ENCODE results near the gene GPR107.

Gene GPR107

DNA sequence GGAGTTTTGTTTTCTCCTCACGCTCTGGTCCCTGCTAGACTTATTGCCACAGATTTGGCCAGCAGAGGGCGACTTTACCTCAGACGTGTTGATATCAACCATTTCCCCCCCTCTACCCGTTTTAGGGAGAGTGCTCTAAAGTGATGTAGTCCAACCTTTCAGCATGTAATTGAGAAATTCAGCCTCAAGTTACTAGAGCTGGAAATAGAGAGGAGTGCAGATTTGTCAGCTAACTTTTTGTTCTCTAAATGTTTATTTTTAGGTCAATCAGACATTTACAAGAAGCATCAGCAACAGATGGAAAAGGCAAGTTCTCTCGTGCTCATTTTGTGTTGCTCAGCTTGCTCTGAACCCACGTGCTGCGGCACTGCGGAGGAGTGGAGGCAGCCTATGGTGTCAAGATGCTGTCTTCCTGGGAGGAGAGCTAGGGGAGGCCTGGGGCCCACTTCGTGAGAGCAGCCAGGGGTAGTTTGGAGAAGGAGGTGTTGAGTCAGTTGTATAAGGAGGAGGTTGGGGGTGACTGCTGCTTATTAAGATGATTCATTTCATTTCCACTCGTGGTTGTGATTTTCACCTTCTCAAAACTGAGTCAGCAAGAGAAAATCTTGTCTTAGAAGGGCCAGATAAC lies 53.6 kb downstream of the GPR107 start:
- in situ Hi-C loops (cut with HindIII; ENCODE audit: low sequenced_read_pairs), result no loop called here

GRCh38 chr9:130107955-130108354 lies 54.2 kb downstream of the GPR107 start:
- in situ Hi-C loops (cut with HindIII; ENCODE audit: low sequenced_read_pairs), result no loop called here

- in situ Hi-C loops (cut with HindIII; ENCODE audit: low sequenced_read_pairs), result no loop called here
These were observed 56.5 kb downstream of the GPR107 start for GRCh38 chr9:130110166-130110565.

DNA sequence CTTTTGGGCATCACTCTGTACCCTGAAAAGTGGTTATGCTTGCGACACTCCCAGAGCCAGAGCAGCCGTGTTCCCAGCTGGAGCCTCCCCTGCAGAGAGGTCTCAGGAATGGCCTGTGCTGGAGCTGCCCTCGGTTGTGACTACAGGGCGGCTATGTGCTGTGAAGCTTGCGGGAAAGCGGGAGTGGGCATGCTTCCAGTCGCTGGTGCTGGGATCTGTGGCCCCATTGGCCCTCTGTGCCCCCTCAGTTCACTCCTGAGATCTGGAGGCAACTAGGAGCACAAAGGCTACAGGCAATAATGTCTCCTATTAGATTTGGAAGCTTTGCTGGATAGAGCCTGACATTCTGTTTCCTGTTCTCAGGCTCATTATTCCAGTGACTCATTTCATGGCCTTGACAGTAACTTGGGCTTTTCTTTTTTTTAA lies 56.9 kb downstream of the GPR107 start:
- in situ Hi-C loops (cut with HindIII; ENCODE audit: low sequenced_read_pairs), result no loop called here

- in situ Hi-C loops (cut with HindIII; ENCODE audit: low sequenced_read_pairs), result no loop called here
These were observed 58.3 kb downstream of the GPR107 start for GRCh38 chr9:130111786-130112537.

GRCh38 chr9:130112538-130113151 lies 58.9 kb downstream of the GPR107 start:
- in situ Hi-C loops (cut with HindIII; ENCODE audit: low sequenced_read_pairs), result no loop called here

DNA sequence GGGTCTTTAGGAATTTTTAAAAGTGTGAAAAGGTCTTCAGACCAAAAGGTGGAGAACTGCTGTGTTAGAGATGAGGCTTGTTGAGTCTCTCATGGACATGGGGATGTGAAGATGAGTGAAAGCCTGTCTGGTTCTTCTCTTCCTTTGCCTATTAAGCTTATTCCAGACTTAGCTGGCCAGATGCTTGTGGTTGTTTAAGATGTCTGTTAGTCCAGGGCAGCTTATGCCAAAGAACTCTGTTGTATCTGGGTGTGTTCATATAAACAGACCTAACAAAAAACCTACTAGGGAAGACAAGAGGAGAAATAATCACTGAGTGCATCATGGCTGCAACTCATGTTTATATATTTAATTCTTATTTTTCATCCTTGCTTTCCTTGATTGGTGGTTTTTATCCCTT lies 61.0 kb downstream of the GPR107 start:
- in situ Hi-C loops (cut with HindIII; ENCODE audit: low sequenced_read_pairs), result no loop called here

DNA sequence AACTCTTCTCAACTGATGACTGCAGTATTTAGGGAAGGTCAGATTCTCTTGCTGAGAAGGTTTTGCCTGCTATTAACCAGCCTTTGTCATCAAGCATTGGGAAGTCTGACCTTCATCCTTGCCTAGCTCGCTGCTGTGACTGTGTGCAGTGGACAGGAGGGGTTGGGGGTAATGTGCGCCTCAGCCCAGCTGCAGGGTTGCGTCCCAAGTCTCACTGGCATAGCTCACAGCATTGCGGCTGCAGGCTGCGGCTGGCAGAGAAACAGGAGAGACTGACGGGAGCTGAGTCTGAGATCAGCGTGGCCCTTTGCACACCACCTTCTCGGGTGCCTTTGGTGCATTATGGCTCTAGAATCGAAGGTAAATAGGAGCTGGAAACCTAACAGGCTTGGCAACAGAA lies 62.6 kb downstream of the GPR107 start:
- in situ Hi-C loops (cut with HindIII; ENCODE audit: low sequenced_read_pairs), result no loop called here

DNA sequence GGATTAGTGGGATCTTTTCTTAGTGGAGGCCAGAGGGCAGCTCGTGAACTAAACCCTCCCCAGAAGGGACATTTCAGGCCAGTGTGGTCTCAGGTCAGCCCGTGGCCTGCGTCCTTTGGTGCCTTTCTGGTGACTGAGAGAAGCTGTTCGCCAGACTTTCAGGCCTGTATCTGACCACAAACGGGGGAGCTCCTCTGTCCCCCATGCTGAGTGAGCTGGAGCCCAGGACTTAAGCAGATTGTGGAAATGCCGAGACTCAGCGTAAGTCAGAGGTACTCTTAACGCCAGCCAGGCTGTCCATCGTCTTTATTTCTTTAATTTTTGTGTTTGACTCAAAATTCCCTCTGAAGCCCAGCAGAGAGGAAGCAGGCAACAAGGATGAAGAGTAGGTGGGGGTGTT lies 63.7 kb downstream of the GPR107 start:
- in situ Hi-C loops (cut with HindIII; ENCODE audit: low sequenced_read_pairs), result no loop called here

GRCh38 chr9:130117816-130118632 lies 64.3 kb downstream of the GPR107 start:
- in situ Hi-C loops (cut with HindIII; ENCODE audit: low sequenced_read_pairs), result no loop called here

- in situ Hi-C loops (cut with HindIII; ENCODE audit: low sequenced_read_pairs), result no loop called here
These were observed 65.3 kb downstream of the GPR107 start for GRCh38 chr9:130118841-130119518.

GRCh38 chr9:130119519-130120298 lies 66.0 kb downstream of the GPR107 start:
- in situ Hi-C loops (cut with HindIII; ENCODE audit: low sequenced_read_pairs), result no loop called here

- in situ Hi-C loops (cut with HindIII; ENCODE audit: low sequenced_read_pairs), result no loop called here
These were observed 66.5 kb downstream of the GPR107 start for GRCh38 chr9:130120299-130120587.

DNA sequence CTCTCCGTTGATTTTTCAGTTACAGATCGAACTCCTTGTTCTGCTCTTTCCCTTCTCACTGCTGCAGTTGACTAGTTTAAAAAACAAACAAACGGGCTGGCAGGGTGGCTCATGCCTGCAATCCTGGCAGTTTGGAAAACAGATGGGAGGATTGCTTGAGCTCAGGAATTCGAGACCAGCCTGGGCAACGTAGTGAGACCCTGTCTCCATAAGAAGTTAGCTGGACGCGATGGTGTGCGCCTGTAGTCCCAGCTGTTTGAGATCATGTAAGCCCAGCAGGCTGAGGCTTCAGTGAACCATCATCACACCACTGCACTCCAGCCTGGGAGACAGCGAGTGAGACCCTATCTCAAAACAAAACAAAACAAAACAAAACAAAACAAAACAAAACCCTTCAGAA lies 67.1 kb downstream of the GPR107 start:
- in situ Hi-C loops (cut with HindIII; ENCODE audit: low sequenced_read_pairs), result no loop called here

DNA sequence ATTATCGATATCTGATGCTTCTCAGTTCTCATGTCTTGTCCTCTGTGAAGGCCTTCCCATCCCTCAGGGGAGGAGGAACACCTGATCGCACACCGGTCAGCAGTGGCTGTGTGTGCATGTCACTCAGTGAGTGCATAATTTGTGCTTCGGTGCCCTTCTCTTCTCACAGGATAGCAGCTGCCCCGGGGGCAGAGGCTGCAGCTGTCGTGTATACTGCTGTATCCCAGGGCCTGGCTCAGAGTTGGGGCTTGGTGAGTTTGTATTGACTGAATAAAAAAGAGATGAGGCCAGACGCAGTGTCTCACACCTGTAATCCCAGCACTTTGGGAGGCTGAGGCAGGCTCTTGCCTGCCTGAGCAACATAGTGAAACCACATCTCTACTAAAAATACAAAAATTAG lies 68.8 kb downstream of the GPR107 start:
- in situ Hi-C loops (cut with HindIII; ENCODE audit: low sequenced_read_pairs), result no loop called here

- in situ Hi-C loops (cut with HindIII; ENCODE audit: low sequenced_read_pairs), result no loop called here
These were observed 70.6 kb downstream of the GPR107 start for GRCh38 chr9:130124085-130124860.

GRCh38 chr9:130126721-130127433 lies 73.2 kb downstream of the GPR107 start:
- in situ Hi-C loops (cut with HindIII; ENCODE audit: low sequenced_read_pairs), result no loop called here

GRCh38 chr9:130128251-130128650 lies 74.5 kb downstream of the GPR107 start:
- in situ Hi-C loops (cut with HindIII; ENCODE audit: low sequenced_read_pairs), result no loop called here
